Fibroblast of the conjunctiva (primary cell): ENCODE data around the gene CDADC1.

Experiments used
- DNase-seq: peaks from one replicate; pipeline ENCODE4 v3.0.0-alpha.2; 2010; ENCODE audit warnings: low read depth

CDADC1 gene

GRCh38 chr13:49247643-49248621 lies at the start of gene CDADC1:
TSS of gene CDADC1 (plus strand) at chr13:49247925. CDS start at chr13:49248038, 113 bp downstream.
- peak; percentile 92 for DNase-seq

GRCh38 chr13:49206641-49207040 lies 41.1 kb upstream of the CDADC1 start:
- DNase-seq = no peak

DNA sequence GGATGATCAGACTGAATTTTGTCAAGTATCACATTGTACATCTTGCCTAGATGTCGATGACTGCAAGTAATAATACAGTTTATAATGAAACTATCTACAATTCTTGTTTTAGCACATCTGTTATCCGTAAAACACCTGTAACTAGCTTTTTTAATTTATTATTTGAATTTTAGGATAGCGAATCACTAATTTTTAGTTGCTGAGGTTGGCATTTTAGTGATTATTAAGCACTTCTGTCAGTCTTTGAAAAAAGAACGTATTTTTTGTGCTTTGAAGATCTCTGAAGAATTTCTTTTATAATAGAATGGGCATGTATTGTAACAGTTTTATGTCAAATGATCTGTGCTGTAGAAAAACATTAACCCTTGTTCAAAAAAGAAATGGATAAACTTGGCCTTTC lies 39.1 kb upstream of the CDADC1 start:
- DNase-seq = no peak

DNA sequence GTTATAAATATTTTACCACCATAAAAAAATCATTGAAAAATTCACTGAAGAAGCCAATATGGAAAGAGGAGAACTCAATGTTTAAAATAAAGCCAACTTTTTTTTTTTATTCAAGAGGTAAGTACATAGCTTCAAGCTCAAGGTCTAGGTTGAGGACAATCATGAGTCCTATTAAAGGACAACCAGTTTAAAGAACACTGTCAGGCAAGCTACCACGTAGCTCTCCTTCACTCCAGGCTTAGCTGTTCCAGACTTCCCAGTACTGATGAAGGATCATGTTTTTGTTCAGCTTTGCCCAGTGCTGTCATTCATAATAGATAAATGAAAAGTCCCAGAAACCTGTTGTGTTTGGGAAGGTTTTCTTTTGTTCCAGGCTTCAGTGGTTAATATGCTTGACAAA lies 37.6 kb upstream of the CDADC1 start:
- DNase-seq = no peak

DNA sequence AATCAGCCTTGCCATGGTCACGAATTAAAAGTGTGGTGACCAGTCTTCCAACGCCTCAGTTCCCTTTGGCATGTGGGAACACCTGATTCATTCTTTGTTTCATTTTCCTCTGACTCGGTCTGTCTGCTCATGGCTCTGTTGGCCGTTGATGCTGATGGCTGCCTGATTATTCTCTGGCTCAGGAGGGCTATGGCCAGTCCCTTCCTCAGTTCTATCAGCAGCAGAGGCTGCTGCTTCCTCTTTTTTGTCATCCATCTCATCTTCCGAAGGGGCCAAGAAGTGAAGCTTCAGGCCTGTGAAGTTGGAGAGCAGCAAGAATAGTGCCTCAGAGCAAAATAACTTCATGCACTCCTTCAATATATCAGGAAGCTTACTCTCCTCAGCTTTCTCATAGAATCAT lies 37.1 kb upstream of the CDADC1 start:
- no peak for DNase-seq

GRCh38 chr13:49213539-49213938 lies 34.2 kb upstream of the CDADC1 start:
- DNase-seq = no peak

DNA sequence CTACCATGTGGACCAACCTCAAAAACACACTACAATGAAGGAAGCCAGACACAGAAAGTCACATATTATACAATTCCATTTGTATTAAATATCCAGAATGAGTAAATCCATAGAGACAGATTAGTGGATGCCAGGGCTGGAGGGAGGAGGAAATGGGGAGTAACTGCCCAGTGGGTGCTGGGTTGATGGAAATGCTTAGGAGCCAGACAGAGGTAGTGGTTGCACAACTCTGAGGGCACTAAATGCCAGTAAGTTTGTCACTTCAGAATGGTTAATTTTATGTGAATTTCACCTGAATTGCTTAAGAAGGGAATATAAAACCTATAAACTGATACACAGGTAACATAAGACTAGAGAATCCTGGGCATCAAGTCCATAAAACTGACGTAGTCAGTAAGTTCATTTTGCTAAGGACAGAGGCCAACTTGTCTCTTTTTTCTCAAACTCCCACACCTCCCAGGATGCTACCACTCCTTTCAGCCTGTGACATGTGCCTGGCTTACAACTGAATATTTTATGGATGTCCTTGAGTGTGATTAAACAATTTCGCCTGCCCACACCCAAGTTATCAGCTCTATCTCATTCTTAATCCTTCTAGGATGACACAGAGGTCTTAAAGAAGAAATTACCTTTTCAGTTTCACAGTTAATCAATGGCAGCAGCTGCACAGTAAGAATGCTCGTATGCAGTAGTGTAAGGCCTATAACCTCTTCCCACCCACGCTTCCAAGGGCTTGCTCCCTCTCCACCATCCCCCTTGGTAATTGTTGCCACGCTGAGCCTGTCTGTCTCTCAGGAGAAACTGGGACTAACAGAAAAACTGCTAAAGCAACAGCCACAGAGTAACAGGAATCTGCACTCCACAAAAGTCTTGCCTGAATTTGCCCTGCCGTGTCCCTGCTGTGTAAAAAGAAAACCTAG lies 33.5 kb upstream of the CDADC1 start:
- DNase-seq = no peak

DNA sequence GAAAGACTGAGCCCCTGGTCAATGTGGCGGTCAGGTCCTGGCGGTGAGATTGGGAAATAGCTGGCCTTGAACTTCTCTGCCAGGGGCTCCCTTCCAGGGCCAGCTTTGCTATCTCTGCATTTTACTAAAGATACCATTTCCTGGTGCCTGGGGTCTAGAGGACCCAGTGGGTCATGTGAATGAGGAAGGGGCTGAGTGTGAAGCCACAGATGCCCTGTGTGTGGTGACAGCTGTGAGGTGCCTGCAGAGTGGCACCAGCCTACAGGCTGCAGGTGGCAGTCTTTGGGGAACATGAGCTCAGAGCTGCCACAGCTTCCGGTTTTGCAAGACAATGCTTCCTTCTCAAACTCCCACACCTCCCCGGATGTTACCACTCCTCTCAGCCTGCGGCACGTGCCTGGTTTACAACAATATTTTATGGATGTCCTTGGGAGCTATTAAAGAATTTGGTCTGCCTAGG lies 32.8 kb upstream of the CDADC1 start:
- DNase-seq = no peak

GRCh38 chr13:49216334-49216733 lies 31.4 kb upstream of the CDADC1 start:
- DNase-seq = no peak

GRCh38 chr13:49217962-49218492 lies 29.7 kb upstream of the CDADC1 start:
- DNase-seq = no peak

DNA sequence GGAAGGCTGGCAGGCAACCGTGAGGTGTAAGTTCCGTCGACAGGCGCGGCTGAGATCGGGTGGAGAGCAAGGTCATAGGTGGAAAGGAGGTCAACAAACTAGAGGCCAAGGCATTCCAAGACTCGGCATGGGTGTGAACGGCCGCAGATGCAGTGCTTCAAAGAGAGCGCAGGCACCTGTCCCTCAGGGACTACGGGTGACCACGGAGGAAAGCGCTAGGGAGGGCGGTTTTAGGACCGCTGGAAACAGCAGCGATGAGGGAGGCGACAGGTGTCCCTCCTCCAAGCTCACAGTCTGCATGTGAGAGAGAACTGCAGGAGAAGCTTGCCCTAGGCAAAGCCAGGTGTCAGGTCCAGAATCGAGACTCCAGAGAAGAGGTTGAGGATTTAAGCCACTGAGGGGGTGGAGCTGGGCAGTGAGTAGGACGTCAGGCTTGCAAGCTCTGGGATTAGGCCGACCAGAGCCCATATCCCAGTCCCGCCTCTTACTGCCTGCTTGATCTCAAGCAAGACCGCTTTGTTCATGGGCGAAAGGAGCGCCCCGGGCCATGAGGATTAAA lies 29.2 kb upstream of the CDADC1 start:
- no peak for DNase-seq

GRCh38 chr13:49219647-49220035 lies 28.1 kb upstream of the CDADC1 start:
- DNase-seq = no peak

- no peak for DNase-seq
These were observed 27.5 kb upstream of the CDADC1 start, which contains the start of gene MLNR for GRCh38 chr13:49220036-49220855. TSS of gene MLNR (plus strand) at chr13:49220338. CDS start at chr13:49220338, 0 bp downstream.

DNA sequence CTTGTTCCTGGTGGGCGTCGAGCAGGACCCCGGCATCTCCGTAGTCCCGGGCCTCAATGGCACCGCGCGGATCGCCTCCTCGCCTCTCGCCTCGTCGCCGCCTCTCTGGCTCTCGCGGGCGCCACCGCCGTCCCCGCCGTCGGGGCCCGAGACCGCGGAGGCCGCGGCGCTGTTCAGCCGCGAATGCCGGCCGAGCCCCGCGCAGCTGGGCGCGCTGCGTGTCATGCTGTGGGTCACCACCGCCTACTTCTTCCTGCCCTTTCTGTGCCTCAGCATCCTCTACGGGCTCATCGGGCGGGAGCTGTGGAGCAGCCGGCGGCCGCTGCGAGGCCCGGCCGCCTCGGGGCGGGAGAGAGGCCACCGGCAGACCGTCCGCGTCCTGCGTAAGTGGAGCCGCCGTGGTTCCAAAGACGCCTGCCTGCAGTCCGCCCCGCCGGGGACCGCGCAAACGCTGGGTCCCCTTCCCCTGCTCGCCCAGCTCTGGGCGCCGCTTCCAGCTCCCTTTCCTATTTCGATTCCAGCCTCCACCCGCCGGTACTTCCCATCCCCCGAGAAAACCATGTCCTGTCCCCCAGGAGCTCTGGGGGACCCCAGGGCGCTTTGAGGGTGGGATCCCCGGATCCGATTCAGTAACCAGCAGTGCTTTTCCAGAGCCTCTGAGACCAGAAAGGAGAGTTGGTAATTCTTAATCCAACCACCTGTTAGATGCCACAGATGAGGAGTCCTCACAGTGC lies 26.7 kb upstream of the CDADC1 start:
- DNase-seq = no peak

DNA sequence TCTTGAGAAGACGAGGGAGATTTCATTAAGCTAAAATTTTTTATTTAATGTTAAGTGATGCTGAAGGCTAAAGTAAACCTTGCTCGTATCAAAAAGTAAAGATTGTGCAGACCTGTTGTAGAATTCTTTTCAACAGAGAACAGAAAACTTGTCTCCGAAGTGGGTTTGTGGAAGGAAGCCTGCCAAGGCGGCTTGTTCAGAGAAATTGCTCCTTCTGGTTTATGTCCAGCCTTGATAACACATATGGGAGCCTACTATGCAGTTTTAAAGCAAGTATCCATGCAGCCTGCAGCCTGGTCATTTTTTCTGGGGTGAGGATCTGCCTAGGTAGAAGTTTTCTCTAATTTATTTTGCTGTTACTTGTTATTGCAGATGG lies 26.1 kb upstream of the CDADC1 start:
- no peak for DNase-seq

- DNase-seq = no peak
These were observed 22.3 kb upstream of the CDADC1 start for GRCh38 chr13:49225223-49226042.

GRCh38 chr13:49226613-49227012 lies 21.1 kb upstream of the CDADC1 start:
- DNase-seq = no peak

DNA sequence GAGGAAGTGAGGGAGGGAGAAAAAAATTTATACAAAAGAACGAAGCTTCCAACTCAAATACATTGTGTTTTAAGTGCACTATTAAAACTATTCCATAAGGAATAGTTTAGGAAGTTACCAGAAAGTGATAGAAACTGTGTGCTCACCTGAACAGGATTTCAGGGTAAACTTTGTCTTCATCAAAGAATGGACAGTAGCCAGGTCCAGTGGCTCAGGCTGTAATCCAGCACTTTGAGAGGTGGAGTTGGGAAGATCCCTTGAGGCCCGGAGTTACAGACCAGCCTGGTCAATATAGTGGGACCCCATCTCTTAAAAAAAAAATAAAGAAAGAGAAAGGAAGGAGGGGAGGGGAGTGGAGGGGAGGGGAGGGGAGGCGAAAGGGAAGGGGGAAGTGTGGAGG lies 13.0 kb upstream of the CDADC1 start:
- no peak for DNase-seq

GRCh38 chr13:49235856-49236431 lies 11.8 kb upstream of the CDADC1 start:
- DNase-seq = no peak
